Endothelial cell of umbilical vein (primary cell): ENCODE results near the gene MGAT4A. TPM values are rescaled to one million over a fixed set of nuclear protein-coding genes. Genes with fewer than 3 reads are reported as not detected.

Experiments
- BruUV-seq: library from RNA; stranded (reverse); fragments of 400-500 nt; replicated peaks from 2 replicates; lab custom pipeline; 2021; lab: Mats Ljungman, UMichigan
- CTCF ChIA-PET: fragments of 300-600, 350-600 bp; sonication (Branson Sonifier 250); formaldehyde crosslinking; loops from one replicate; lab custom pipeline; 2021; ENCODE audit warnings: antibody characterized with exemption, inconsistent platforms; lab: Charles Lee
- POLR2A ChIA-PET: fragments of 300-600, 350-600 bp; sonication (Branson Sonifier 250); formaldehyde crosslinking; loops from one replicate; lab custom pipeline; 2021; ENCODE audit warnings: antibody characterized with exemption, inconsistent platforms; lab: Charles Lee
- DNase-seq: peaks from one replicate; pipeline ENCODE4 v3.0.0-alpha.2; 2011; ENCODE audit warnings: low read depth, low spot score
- FAIRE-seq: peaks from 2 replicates; lab custom pipeline; 2011; peaks lifted over from hg19 to GRCh38; lab: Jason Lieb, UNC
- H2AFZ ChIP-seq: 2 replicates; pipeline ENCODE4 v1.6.0; 2012; ENCODE audit warnings: low read depth, low read length, control low read depth, inconsistent platforms
- H3K27ac ChIP-seq: 2 replicates; pipeline ENCODE4 v1.5.1; 2011; ENCODE audit warnings: low read depth, mild to moderate bottlenecking, control low read depth, low read length, moderate library complexity; ENCODE audit not compliant: insufficient read depth
- H3K27me3 ChIP-seq, 2 experiments: 2 replicates each; pipeline versions ENCODE4 v1.6.0 to v1.6.1; 2011; ENCODE audit warnings: low read length in 2 of 2, mixed read lengths in 1 of 2; ENCODE audit not compliant: control insufficient read depth in 2 of 2, insufficient read depth in 2 of 2
- H3K36me3 ChIP-seq, 2 experiments: 2 replicates in 1 of 2; 3 replicates in 1 of 2; pipeline ENCODE4 v1.5.1; 2011; ENCODE audit warnings: low read length in 2 of 2, mild to moderate bottlenecking in 1 of 2, moderate library complexity in 1 of 2; ENCODE audit not compliant: control insufficient read depth in 2 of 2, insufficient read depth in 2 of 2; ENCODE audit errors: extremely low read depth in 1 of 2
- H3K4me1 ChIP-seq: 3 replicates; pipeline ENCODE4 v1.5.1; 2011; ENCODE audit warnings: mild to moderate bottlenecking, low read length; ENCODE audit not compliant: control insufficient read depth, insufficient read depth; ENCODE audit errors: extremely low read depth
- H3K4me2 ChIP-seq: 2 replicates; pipeline ENCODE4 v1.6.1; 2011; ENCODE audit warnings: low read length, control low read depth, mixed read lengths; ENCODE audit not compliant: insufficient read depth
- H3K4me3 ChIP-seq, 3 experiments: fragments of 200-600 bp in 1 of 3; sonication (generic), shearing (Covaris generic) in 1 of 3; replicated peaks in 1 of 3; 2 replicates each; pipeline ENCODE4 v1.5.1; 2011 to 2016; ENCODE audit warnings: control low read depth in 3 of 3, low read length in 3 of 3, mild to moderate bottlenecking in 2 of 3, inconsistent platforms in 1 of 3, low read depth in 1 of 3, moderate library complexity in 1 of 3; ENCODE audit not compliant: insufficient read depth in 1 of 3
- H3K79me2 ChIP-seq: 2 replicates; pipeline ENCODE4 v1.6.0; 2012; ENCODE audit warnings: low read length, inconsistent platforms; ENCODE audit not compliant: control insufficient read depth, insufficient read depth
- H3K9ac ChIP-seq: replicated peaks from 2 replicates; pipeline ENCODE3; 2011; ENCODE audit warnings: low read length, control low read depth; ENCODE audit not compliant: insufficient read depth; ENCODE audit errors: extremely low read depth
- H3K9me1 ChIP-seq: replicated peaks from 3 replicates; pipeline ENCODE4 v1.6.0; 2011; ENCODE audit warnings: mild to moderate bottlenecking, low read length; ENCODE audit not compliant: control insufficient read depth, insufficient read depth; ENCODE audit errors: extremely low read depth
- H3K9me3 ChIP-seq: replicated peaks from 2 replicates; pipeline ENCODE4 v1.5.1; 2012; ENCODE audit warnings: low read length, inconsistent platforms; ENCODE audit not compliant: control insufficient read depth, insufficient read depth
- H4K20me1 ChIP-seq: replicated peaks from 2 replicates; pipeline ENCODE3; 2011; ENCODE audit warnings: mild to moderate bottlenecking, low read length; ENCODE audit not compliant: control insufficient read depth, insufficient read depth; ENCODE audit errors: extremely low read depth
- CTCF ChIP-seq, 2 donors: IDR thresholded peaks; 1 replicate in 1 of 2; 2 replicates in 1 of 2; pipeline ENCODE4 v1.5.1; 2011; ENCODE audit warnings: low read length in 2 of 2, mild to moderate bottlenecking in 2 of 2, moderate library complexity in 2 of 2, control low read depth in 1 of 2, inconsistent platforms in 1 of 2, low read depth in 1 of 2; ENCODE audit not compliant: insufficient read depth in 1 of 2; ENCODE audit errors: extremely low read depth in 1 of 2
- EZH2 ChIP-seq: IDR thresholded peaks from 2 replicates; pipeline ENCODE4 v1.6.1; 2012; ENCODE audit warnings: borderline replicate concordance, low read depth, mild to moderate bottlenecking, moderate library complexity, low read length, inconsistent platforms; ENCODE audit not compliant: severe bottlenecking
- FOS ChIP-seq: IDR thresholded peaks from 2 replicates; pipeline ENCODE4 v1.6.1; 2011; ENCODE audit warnings: mild to moderate bottlenecking, low read length, moderate library complexity, borderline replicate concordance; ENCODE audit not compliant: insufficient read depth
- GATA2 ChIP-seq: IDR thresholded peaks from 2 replicates; pipeline ENCODE4 v1.7.0; 2011; ENCODE audit warnings: low read depth, mild to moderate bottlenecking, moderate library complexity, mixed read lengths, low read length; ENCODE audit not compliant: insufficient read length, insufficient read depth
- JUN ChIP-seq: IDR thresholded peaks from 2 replicates; pipeline ENCODE4 v1.6.1; 2011; ENCODE audit warnings: borderline replicate concordance, low read depth; ENCODE audit not compliant: insufficient read length, insufficient read depth
- MAX ChIP-seq: IDR thresholded peaks from 2 replicates; pipeline ENCODE4 v1.6.1; 2011; ENCODE audit not compliant: insufficient read depth, insufficient read length
- MYC ChIP-seq: IDR thresholded peaks from one replicate; pipeline ENCODE4 v1.6.1; 2011; ENCODE audit warnings: mild to moderate bottlenecking, low read depth, low read length
- POLR2A ChIP-seq: IDR thresholded peaks from 2 replicates; pipeline ENCODE4 v1.6.1; 2012; ENCODE audit warnings: low read depth, mild to moderate bottlenecking, control low read depth, low read length
- POLR2AphosphoS5 ChIP-seq: IDR thresholded peaks from 2 replicates; pipeline ENCODE4 v1.6.1; 2012; ENCODE audit warnings: low read depth, mild to moderate bottlenecking, control low read depth, low read length, moderate library complexity; ENCODE audit not compliant: insufficient read depth
- dilution Hi-C: fragments of 300-500 bp; cut with MboI; formaldehyde crosslinking; loops from one replicate; pipeline ENCODE4 v1.15.0; 2019; ENCODE audit warnings: low sequenced_read_pairs; ENCODE audit not compliant: extremely low pct_ligation_motif_present
- intact Hi-C: fragments of 100-400 bp; cut with micrococcal nuclease; formaldehyde crosslinking; loops from one replicate; pipeline ENCODE4 v1.10.0; 2022
- polyA plus RNA-seq, 4 experiments: library from polyadenylated mRNA; depleted of rRNA in 3 of 4; stranded (reverse) in 3 of 4; unstranded in 1 of 4; fragments of >200 nt; gene quantifications; 2 replicates each; pipeline versions ENCODE4 v1.2.1 to v1.2.3, GENCODE V29; 2011 to 2012; ENCODE audit warnings: missing spikeins in 1 of 4
- total RNA-seq: library from RNA; stranded (reverse); gene quantifications from 2 replicates; pipeline ENCODE4 v1.2.3, GENCODE V29; 2021

The MGAT4A gene
- total and polyA plus RNA-seq, 2 donors (not counting 3 experiments of a cell fraction or from before 2014, with no cell fraction given): 9.2 to 42.2 TPM

- Histone ChIP-seq H3K4me1 (no peaks in the 10 kb centered on the region), H3K9me3 (no peaks in the 10 kb centered on the region), H3K9me1 (no peaks in the 10 kb centered on the region), H3K27me3 (no peaks in the 10 kb centered on the region), H3K27ac (no peak overlapping the region), H4K20me1 (no peaks in the 10 kb centered on the region), H3K79me2 (no peaks in the 10 kb centered on the region), H2AFZ (no peak overlapping the region), H3K9ac (no peak overlapping the region), H3K36me3 (peaks cover 15 to 22% of the 10 kb centered on the region in 2 experiments), H3K4me2 (no peak overlapping the region), H3K4me3 (no peak overlapping the region)
- CTCF ChIA-PET: no interaction called here
- FAIRE-seq (no peak), DNase-seq (no peak)
- POLR2A ChIA-PET: no interaction called here
- BruUV-seq: no TSS peak
- TF ChIP-seq JUN (no peak), CTCF (IDR thresholded peaks at IDR 0.05; ENCODE audit: extremely low read depth in 1 of 2, insufficient read depth in 1 of 2, low read depth in 1 of 2, low read length in 2 of 2) (no peak), POLR2AphosphoS5 (no peak), MYC (no peak), MAX (no peak), FOS (no peak), EZH2 (no peak), POLR2A (no peak), GATA2 (no peak)
- dilution Hi-C loops: no loop called here
- intact Hi-C loops: no loop called here
These were observed 93.4 kb downstream of the MGAT4A start for GRCh38 chr2:98637401-98638147.
